ENCODE results near the gene GMPS.
"Not testable (repeated sequence)": the region's sequence is repeated elsewhere in the genome, so short reads cannot be mapped to it uniquely, and the experiment has no call there.

Gene GMPS

DNA sequence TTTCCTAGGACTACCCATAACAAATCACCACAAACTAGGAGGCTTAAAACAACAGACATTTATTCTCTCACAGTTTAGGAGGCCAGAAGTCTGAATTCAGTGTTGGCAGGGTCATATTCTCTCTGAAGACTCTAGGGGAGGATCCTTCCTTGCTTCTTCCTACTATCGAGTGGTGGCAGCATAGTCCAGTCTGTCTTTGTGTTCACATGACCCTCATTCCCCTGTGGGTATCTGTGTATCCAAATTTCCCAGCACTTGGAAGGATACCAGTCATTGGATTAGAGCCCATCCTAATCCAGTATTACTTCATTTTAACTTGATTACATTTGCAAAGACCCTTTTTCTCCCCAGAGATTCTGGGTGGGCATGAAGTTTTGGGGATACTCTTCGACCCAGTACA lies 63.8 kb downstream of the GMPS start:
- DNase-seq (ENCODE audit: low read depth in 3 of 3, low spot score in 1 of 3) = no peak

DNA sequence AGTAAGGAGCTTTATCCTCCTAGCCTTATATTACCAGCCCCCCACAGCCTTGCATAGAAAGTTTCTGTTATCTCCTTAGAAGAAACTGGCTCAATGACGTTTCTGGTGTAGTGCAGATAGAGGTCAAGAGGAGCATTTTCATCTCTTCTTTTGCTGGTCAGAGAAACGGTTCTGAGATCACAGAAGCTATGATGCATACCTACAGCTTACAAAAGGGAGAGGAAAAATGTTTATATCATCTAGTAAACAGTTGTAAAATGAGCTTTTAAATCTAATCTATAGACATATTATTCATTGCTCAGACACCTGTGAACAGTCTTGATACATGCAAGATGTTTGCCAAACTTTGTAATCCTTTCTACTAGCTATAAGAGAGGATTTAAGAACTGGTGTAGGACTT lies 68.0 kb downstream of the GMPS start:
- no peak for DNase-seq (ENCODE audit: low read depth in 3 of 3, low spot score in 1 of 3)

DNA sequence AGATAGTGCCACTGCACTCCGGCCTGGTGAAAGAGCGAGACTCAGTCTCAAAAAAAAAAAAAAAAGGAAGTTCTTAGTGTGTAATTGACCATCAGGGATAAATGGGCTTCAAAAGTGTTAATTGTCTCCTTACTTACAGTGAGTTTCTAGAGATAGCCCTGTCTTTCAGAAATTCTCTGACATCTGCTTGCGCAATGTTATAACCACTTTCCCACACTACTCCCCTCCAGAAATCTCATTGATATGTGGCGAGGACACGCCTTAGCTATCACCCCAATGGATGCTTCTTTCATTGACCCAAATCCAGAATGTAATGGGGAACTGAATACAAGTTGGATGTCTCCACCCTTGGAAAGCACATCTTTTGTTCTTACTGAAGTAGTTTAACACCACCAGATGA lies 70.9 kb downstream of the GMPS start:
- DNase-seq (ENCODE audit: low read depth in 3 of 3, low spot score in 1 of 3) = no peak

DNA sequence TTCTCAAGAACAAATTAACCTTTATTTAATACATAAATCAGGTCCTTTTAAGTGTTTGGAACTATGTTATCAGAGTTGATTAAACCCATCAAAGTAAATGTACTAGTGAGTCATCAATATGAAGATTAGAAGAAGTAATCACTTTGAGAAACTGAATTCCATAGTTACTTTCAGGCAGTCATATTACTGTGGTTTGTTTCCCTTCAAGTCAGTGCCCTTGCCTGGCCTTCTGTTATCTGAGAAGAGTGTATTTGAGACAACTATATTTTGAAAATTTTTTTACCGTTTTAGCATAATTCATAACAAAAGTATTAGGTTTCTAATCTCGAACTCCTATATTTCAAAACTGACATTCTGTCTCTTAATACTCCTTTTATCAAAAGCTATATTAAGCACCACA lies 73.6 kb downstream of the GMPS start:
- DNase-seq (ENCODE audit: low read depth in 3 of 3, low spot score in 1 of 3) = no peak

DNA sequence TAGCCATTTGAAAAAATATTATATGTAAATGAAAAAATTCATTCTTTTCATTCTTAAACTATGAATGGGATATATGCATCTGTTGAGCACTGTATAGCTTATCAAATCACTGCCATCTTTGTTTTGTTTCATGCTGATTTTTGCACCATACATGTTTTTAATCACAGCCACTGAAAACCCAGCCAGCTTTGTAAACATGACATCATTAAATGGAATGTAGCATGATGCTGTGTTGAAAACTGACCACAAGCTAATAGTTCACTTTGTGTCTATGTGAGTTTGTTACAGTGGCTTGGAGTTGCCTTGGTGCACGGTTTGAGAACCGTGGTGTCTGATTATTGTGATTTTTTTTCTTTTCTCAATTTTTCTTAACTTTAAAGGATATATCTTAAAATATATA lies 75.7 kb downstream of the GMPS start:
- no peak for DNase-seq (ENCODE audit: low read depth in 3 of 3, low spot score in 1 of 3)

DNA sequence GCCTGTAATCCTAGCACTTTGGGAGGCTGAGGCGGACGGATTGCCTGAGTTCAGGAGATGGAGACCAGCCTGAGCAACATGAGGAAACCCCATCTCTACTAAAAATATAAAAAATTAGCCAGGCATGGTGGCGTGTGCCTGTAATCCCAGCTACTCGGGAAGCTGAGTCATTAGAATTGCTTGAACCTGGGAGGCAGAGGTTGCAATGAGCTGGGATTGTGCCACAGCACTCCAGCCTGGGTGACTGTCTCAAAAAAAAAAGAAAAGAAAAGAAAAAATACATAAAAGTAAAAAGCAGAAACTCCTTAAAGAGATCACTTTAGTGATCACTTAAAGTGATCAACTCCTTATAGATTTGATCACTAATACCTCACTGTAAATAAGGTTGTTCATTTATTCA lies 78.0 kb downstream of the GMPS start:
- DNase-seq (ENCODE audit: low read depth in 3 of 3, low spot score in 1 of 3) = no peak

DNA sequence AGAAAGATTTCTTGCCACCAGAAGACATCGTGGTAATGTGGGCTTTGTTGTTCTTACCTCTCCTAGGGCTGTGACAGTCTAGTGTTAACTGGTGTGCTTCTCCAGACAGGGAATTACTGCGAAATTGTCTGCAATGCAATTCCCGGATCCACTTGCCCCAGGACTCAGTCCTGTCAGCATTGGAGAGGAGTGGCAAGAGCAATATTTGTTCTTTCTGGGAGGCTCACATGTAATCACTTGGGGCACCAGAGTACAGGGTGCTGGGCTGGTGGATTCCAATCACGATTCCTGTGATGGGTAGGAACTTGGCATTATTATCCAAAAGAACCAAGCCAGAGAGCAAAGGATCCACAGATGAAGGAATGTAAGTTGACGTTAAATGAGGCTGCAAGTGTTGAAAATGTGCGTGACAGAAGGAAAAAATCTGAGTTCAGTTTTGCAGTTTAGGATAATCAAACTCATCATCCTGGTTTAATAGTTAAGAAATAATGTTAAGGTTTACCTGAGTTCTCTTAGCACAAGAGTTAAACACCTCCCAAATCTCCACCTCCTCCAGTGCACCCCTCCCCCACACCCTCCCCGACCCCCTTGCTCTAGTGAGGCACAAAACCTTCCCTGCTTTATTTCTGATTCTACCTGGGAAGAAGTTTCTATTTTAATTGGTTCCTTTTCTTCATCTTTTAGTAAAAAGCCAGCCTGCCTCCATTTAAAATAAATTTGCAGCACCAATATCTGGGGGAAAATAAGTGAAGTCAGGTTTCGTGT lies 79.2 kb downstream of the GMPS start:
- no peak for DNase-seq (ENCODE audit: low read depth in 3 of 3, low spot score in 1 of 3)

DNA sequence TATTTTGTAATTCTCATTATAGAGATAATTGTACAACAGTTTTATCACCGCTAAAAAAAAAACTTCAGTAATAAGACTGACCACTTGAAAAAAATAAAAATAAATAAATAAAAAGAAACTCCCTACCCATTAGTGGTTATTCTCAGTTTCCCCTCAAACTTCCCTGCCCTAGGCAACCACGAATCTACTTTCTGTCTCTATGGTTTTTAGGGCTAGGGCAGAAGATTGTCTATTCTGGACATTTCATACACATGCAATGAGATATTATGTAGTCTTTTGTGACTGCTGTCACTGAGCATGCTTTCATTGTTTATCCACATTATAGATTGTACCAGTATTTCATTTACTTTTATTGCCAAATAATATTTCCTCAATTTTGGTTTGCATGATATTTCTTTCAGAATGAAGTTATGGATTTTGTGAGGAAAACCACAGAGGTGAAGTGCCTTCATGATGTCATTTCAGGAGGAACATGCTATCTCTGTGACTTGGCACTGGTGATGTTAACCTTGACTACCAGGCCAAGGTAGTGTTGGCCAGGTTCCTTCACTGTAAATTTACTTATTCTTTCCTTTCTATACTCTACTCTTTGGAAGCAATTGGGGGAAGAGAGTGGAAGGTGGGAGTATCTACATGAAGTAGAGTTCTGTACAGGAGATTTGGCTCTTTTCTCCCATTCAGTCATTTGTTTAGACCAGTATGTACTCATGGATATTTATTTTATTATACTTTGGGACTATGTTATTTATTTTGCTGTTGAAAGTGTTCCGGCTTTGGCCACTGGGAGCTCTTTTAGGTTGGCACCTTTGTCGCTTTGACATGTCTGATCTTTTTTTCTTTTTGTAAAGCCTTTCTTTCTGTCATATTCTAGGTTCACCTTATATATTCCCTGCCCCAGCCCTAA lies 86.3 kb downstream of the GMPS start:
- no peak for DNase-seq (ENCODE audit: low read depth in 3 of 3, low spot score in 1 of 3)

DNA sequence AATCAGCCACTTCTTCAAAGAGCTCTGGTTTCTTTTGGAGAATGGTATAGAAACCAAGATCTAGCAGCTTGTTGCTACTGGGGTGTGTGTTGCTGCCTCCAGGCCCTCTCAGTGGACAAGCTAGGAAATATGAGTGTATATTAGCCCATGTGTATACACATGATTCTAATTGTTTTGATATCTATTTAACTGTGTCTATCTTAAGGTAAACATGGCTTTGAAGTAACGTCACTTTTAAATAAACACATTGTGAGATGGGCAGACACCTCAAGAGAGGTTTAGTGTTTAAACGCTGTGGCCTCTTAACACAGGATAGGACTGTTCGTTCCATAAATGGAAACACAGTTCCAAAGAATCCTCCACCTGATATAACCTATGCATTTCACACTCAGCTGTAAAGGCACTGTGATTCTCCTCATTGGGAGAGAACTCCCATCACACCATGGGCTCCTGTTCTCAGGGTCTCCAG lies 87.0 kb downstream of the GMPS start:
- no peak for DNase-seq (ENCODE audit: low read depth in 3 of 3, low spot score in 1 of 3)

DNA sequence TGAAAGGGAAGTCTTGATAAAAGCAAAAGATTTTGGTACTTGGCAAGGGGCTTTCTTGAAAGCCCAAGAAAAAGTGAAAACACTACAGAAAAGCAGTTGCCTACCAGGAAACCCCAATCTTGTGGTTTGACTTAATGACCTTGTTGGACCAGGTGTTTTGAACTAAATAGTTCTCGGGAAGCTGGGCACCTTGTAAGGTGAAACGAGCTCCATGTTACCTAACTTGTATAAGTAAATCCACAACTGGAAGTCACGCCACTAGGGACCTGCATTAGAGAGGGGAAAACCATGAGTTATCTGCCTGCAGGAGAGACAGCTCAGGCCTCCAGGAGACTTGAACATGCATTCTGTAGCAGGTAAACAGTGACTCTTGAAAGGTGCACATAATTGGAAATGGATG lies 88.2 kb downstream of the GMPS start:
- DNase-seq (ENCODE audit: low read depth in 3 of 3, low spot score in 1 of 3) = no peak

DNA sequence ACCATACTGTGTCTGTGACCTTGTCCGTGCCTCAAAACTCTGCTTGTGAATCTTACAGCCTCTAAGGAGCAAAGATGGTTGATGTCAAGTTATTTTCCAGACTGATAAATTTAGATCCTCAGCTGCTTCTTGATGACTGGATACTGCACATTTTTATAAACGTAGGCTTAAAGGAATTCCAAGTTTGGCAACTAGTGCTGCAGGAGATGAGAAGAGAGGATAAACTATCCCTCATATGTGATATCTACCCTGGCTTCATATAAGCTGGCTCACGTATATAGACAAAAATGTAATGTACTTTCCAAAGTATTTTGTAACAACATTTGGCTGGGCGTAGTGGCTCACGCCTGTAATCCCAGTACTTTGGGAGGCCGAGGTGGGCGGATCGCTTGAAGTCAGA lies 89.6 kb downstream of the GMPS start:
- no peak for DNase-seq (ENCODE audit: low read depth in 3 of 3, low spot score in 1 of 3)

DNA sequence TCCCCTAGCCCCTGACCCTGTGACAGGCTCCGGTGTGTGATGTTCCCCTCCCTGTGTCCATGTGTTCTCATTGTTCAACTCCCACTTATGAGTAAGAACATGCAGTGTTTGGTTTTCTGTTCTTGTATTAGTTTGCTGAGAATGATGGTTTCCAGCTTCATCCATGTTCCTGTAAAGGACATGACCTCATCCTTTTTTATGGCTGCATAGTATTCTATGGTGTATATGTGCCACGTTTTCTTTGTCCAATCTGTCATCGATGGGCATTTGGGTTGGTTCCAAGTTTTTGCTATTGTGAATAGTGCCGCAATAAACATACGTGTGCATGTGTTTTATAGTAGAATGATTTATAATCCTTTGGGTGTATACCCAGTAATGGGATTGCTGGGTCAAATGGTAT lies 90.6 kb downstream of the GMPS start:
- DNase-seq (ENCODE audit: low read depth in 3 of 3, low spot score in 1 of 3) = not testable (repeated sequence)

DNA sequence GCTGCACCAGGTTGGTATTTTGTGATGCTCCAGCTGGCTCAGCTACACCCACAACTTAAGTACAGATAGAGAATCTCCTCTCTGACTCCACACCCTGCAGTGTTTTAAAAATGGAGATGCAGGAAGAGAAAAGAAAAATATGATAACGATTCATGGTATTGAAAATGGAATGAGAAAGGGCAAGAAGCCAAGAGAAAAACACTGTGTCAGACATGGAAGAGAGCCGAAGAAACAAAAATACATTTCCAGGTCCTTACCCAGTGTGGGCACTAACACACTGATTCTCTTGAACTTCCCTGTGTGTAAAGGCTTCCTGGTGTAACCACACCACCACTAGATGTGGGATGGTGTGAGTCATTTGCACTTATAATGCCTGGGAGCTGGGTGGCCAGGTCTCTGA lies 93.1 kb downstream of the GMPS start:
- no peak for DNase-seq (ENCODE audit: low read depth in 3 of 3, low spot score in 1 of 3)

DNA sequence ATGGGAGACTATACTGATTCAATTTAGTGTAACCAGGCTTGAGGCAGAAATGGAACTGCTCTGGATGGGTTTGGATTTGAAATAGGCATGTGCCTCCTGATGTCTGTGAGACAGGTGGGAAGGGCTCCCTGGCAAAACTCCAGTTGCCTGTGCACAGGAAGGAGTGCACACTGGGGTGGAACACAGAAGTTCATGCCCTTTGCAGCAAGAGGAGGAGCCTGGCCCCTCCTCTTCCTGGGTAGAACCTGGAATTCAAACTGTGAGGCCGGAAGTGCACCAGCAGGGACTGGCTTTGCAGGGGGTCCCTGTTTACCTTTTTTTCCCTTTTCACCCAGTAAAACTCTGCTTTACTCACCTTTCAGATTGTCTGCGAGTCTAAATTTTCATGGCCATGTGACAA lies 99.9 kb downstream of the GMPS start:
- DNase-seq (ENCODE audit: low read depth in 3 of 3, low spot score in 1 of 3) = no peak

DNA sequence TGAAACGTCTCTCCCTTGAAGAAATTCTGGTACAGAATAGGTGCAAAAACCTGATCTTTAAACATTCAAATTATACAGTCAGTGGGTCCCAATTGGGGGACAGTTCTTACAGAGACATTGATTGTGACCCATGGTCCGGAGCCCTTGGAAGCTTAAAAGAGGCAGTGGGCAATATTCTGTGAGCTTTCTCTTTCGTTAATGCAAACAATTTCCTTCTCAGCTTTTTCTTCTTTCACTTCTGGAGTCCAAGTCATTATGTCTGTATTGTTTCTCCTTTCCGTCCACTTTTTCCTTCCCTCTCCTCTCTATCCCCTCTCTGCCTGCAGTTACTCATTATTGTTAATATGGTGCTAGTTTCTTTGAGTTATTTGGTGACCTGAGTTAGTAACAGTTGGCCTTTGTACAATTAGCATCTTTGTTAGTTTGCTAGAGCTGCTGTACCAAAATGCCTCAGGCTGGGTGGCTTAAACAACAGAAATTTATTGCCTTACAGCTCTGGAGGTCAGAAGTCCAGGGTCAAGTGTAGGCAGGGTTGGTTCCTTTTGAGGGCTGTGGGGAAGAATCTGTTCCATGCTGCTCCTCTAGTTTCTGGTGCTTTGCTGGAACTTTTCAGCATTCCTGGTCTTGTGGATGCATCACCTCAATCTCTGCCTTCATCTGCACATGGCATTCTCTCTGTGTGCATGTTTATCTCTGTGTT lies 102.6 kb downstream of the GMPS start:
- no peak for DNase-seq (ENCODE audit: low read depth in 3 of 3, low spot score in 1 of 3)

DNA sequence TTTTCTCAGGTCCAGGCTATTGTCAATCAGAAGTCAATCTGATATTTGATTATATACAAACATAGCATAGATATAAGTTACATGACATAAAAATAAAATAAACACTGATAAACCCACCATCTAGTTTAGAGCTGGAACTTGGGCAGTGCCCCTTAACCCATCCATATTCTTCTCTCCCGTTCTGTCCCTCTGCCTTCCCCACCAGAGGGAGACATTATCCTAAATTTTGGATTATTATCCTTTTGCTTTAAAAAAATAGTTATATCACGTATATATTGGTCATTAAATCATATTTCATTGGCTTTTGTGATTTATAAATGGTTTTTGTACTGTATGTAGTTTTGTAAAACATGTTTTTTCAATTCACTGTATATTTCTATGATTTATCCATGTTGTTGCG lies 107.9 kb downstream of the GMPS start:
- no peak for DNase-seq (ENCODE audit: low read depth in 3 of 3, low spot score in 1 of 3)

DNA sequence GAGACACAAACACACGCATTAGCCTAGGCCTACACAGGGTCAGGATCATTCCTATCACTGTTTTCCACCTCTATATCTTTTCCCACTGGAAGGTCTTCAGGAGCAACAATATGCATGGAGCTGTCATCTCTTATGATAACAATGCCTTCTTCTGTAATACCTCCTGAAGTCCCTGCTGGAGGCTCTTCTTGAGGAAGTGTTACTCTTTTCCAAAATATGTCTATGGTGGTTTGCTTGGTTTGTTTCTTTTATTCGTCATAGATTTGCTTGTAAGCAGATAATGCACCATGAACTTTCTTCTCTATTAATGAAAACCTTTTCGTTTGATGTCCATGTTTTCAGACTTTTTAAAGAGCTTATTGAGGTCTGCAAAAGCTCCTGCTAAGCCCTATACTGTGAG lies 109.3 kb downstream of the GMPS start:
- DNase-seq (ENCODE audit: low read depth in 3 of 3, low spot score in 1 of 3) = no peak

DNA sequence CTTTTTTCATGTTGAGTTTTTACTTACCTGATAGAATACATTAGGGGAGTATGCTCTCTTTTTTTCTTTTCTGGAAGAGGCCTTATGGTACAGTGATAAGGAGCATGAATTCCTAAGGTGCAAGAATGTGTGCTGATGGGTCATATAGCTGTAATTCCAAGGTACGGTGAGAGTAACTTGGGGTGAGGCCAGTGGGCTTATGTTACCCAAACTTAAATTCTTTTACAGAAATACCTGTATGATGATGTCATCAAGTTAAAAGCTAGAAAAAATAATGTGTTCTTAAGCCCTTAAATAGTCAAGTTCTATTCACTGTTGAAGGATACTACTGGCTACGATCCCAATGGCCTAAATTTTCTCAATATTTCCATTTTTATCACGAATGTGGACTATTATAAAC lies 111.2 kb downstream of the GMPS start:
- DNase-seq (ENCODE audit: low read depth in 3 of 3, low spot score in 1 of 3) = no peak

DNA sequence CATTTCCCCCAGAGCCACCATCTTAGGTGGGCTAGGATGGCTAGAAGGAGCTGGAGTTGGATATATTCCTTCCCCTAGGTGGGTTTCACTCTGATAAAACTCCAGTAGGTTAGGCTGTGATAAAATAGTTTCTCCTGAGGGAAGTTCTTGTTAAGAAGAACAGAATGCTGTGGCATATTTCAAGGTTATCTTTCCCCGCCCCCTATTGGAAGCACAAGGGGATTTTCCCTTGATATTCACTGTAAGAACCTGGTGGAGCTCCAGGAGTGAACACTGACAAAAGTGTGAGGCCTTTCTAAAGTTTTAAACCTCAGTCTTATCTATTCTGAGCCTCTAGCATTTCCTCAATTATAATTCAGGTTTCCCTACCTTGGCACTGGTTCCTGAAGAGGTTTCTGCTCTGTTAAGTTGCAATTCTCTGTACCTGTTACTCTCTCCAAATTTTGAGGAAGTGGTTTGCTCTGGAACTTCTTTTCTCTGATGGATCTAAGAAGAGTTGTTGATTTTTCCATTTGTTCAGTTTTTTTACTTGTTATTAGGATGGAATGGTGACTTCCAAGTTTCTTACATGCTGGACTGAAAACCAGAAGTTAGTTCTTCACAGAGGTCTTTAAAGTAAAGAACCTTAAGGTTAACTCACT lies 113.5 kb downstream of the GMPS start:
- DNase-seq (ENCODE audit: low read depth in 3 of 3, low spot score in 1 of 3) = no peak

DNA sequence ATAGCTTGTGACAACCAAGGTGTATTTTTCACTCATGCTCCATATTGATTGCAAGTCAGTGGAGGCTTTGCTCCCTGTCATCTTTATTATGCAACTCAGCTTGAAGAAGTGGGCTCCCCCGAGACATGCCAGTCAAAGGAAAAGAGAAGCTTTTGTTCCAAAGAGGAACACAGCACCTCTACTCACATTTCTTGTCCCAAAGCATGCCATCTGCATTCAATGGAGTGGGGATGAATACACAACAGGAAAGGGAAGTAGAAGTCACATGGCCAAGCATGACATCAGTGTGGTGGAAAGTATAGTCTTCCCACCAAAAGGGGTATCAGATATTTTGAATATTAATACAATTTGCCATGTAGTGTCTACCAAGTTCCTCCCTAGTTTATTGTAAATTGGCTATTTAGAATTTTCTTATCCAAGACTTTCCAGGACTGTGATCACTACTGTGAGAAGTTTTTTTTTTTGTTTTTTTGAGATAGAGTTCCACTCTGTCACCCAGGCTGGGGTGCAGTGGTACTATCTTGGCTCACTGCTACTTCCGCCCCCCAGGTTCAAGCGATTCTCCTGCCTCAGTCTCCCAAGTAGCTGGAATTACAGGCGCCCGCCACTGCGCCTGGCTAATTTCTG lies 114.5 kb downstream of the GMPS start:
- DNase-seq (ENCODE audit: low read depth in 3 of 3, low spot score in 1 of 3) = no peak

DNA sequence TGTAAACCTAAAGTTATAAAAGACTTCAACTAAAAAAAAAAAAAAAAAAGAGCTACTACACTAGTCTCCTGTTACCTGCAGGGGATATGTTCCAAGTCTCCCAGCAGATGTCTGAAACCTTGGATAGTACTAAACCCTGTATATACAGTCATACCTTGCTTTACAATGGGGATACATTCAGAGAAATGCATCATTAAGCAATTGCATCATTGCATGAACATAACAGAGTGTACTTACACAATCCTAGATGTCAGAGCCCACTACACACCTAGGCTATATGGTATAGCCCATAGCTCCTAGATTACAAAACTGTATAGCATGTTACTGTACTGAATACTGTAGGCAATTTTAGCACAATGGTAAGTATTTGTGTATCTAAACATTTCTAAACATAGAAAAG lies 119.1 kb downstream of the GMPS start:
- DNase-seq (ENCODE audit: low read depth in 3 of 3, low spot score in 1 of 3) = no peak

Measured in stimulated activated CD4-positive, alpha-beta T cell treated with anti-CD3 and anti-CD28 coated beads, TNF-alpha, amount 100 ng/mL, for 1 hour (primary cell).